D721Med (cell line): ENCODE measurements around the gene ATRX.
"Not testable (repeated sequence)": the region's sequence is repeated elsewhere in the genome, so short reads cannot be mapped to it uniquely, and the experiment has no call there.

Experiments
- DNase-seq: peaks from one replicate; pipeline ENCODE4 v3.0.0; 2011; ENCODE audit warnings: low spot score; ENCODE audit not compliant: insufficient read length
- FAIRE-seq: peaks from 2 replicates; lab custom pipeline; 2011; peaks lifted over from hg19 to GRCh38; lab: Jason Lieb, UNC
- CTCF ChIP-seq: IDR thresholded peaks from 2 replicates; pipeline ENCODE4 v1.5.1; 2012; ENCODE audit warnings: mild to moderate bottlenecking, control low read depth; ENCODE audit not compliant: insufficient read depth; ENCODE audit errors: missing control alignments

ATRX gene

GRCh38 chrX:77788050-77788449 is 2.0 kb upstream of the ATRX start:
- DNase-seq (no peak), FAIRE-seq (no peak)
- no peak for TF ChIP-seq CTCF

GRCh38 chrX:77786365-77786680 is 307 bp upstream of the ATRX start:
- no peak for TF ChIP-seq CTCF
- DNase-seq: no peak
- no peak for FAIRE-seq

GRCh38 chrX:77779695-77780094 is 6.3 kb downstream of the ATRX start:
- TF ChIP-seq CTCF: no peak
- FAIRE-seq: no peak

GRCh38 chrX:77776659-77777058 is 9.4 kb downstream of the ATRX start:
- DNase-seq: no peak
- FAIRE-seq: no peak
- TF ChIP-seq CTCF: no peak

More at GRCh38 chrX:77779695-77780094, 6.3 kb downstream of the ATRX start:
- no peak for DNase-seq

- no peak for DNase-seq
- TF ChIP-seq CTCF: no peak
- no peak for FAIRE-seq
These were observed 14.4 kb downstream of the ATRX start for GRCh38 chrX:77771601-77772000.

GRCh38 chrX:77768787-77769186 is 17.2 kb downstream of the ATRX start:
- DNase-seq: no peak
- no peak for TF ChIP-seq CTCF
- FAIRE-seq: no peak

GRCh38 chrX:77766212-77766611 is 19.8 kb downstream of the ATRX start:
- not testable (repeated sequence) for FAIRE-seq, DNase-seq

- no peak for TF ChIP-seq CTCF
- DNase-seq: no peak
- FAIRE-seq: no peak
These were observed 30.5 kb downstream of the ATRX start for GRCh38 chrX:77755561-77755960.

- DNase-seq, FAIRE-seq: not testable (repeated sequence)
These were observed 32.1 kb downstream of the ATRX start for GRCh38 chrX:77753942-77754341.
